ENCODE results near the gene THPO.

THPO gene

GRCh38 chr3:184359610-184360009 is 18.4 kb downstream of the THPO start:
- H3K4me3 ChIP-seq: no peak overlapping the region

GRCh38 chr3:184358921-184359350 is 19.1 kb downstream of the THPO start:
- H3K27ac ChIP-seq: no peak overlapping the region

More at GRCh38 chr3:184359610-184360009, 18.4 kb downstream of the THPO start:
- DNase-seq (ENCODE audit: low spot score): no peak
- H3K27ac ChIP-seq: no peak overlapping the region
- no peak for TF ChIP-seq CTCF (IDR thresholded peaks at IDR 0.05)

GRCh38 chr3:184358124-184358767 is 19.8 kb downstream of the THPO start:
- Histone ChIP-seq H3K4me3 (no peak overlapping the region), H3K27ac (no peak overlapping the region)
- no peak for DNase-seq (ENCODE audit: low spot score)
- no peak for TF ChIP-seq CTCF (IDR thresholded peaks at IDR 0.05)

More at GRCh38 chr3:184358921-184359350, 19.1 kb downstream of the THPO start:
- DNase-seq (ENCODE audit: low spot score): no peak
- no peak overlapping the region for H3K4me3 ChIP-seq
- TF ChIP-seq CTCF (IDR thresholded peaks at IDR 0.05): no peak

GRCh38 chr3:184357248-184358123 is 20.5 kb downstream of the THPO start:
- H3K27ac ChIP-seq: no peak overlapping the region
- no peak for DNase-seq (ENCODE audit: low spot score)
- no peak overlapping the region for H3K4me3 ChIP-seq
- TF ChIP-seq CTCF (IDR thresholded peaks at IDR 0.05): no peak

GRCh38 chr3:184355261-184356040 is 22.6 kb downstream of the THPO start:
- no peak overlapping the region for H3K4me3 ChIP-seq
- no peak for TF ChIP-seq CTCF (IDR thresholded peaks at IDR 0.05)
- H3K27ac ChIP-seq: no peak overlapping the region
- no peak for DNase-seq (ENCODE audit: low spot score)

GRCh38 chr3:184354754-184355153 is 23.3 kb downstream of the THPO start:
- no peak overlapping the region for H3K27ac ChIP-seq
- no peak for TF ChIP-seq CTCF (IDR thresholded peaks at IDR 0.05)
- no peak for DNase-seq (ENCODE audit: low spot score)
- no peak overlapping the region for H3K4me3 ChIP-seq
